ENCODE measurements around the gene PRR33. TPM values are rescaled to one million over a fixed set of nuclear protein-coding genes. Genes with fewer than 3 reads are reported as not detected.

Gene PRR33
- total and polyA plus RNA-seq, 9 of the 15 experiments (the other 6 are each of a cell fraction or from before 2014, with no cell fraction given) = not detected

- no peaks in the 10 kb centered on the region for H4K20me1 ChIP-seq (replicated peaks; ENCODE audit: control insufficient read depth, insufficient read depth, low read length)
- DNase-seq (ENCODE audit: extremely low read depth in 1 of 4, low spot score in 3 of 4) = no peak
- BruUV-seq (replicated peaks) = no TSS peak
- H2AFZ ChIP-seq (ENCODE audit: low read depth, low read length) = no peak overlapping the region; the same call in 1 of the 2 replicates
- H3K9me3 ChIP-seq (replicated peaks; ENCODE audit: control insufficient read depth, insufficient read depth, low read depth, low read length) = no peaks in the 10 kb centered on the region
- intact Hi-C loops (cut with micrococcal nuclease) = no loop called here
- H3K4me3 ChIP-seq = no peak overlapping the region
- peaks cover 19 to 23% of the 10 kb centered on the region in 2 experiments for H3K27me3 ChIP-seq (ENCODE audit: control insufficient read depth in 2 of 2, insufficient read depth in 2 of 2, low read length in 2 of 2)
- H3K36me3 ChIP-seq (ENCODE audit: control insufficient read depth, insufficient read depth, low read length) = no peaks in the 10 kb centered on the region
- no peaks in the 10 kb centered on the region; a peak in 2 of 5 replicates for H3K4me1 ChIP-seq (replicated peaks in 1 of 2; ENCODE audit: control insufficient read depth in 2 of 2, insufficient read depth in 2 of 2, low read length in 2 of 2)
- no peaks in the 10 kb centered on the region for H3K9me1 ChIP-seq (ENCODE audit: control insufficient read depth, insufficient read depth, low read length)
- H3K27ac ChIP-seq (ENCODE audit: extremely low read depth, low read depth, low read length) = no peak overlapping the region
- ChIA-PET POLR2A (interaction anchor here (0.7 to 1.1 kb wide), 3 partner anchors 9 to 206 kb away, joined by 3 to 5 read pairs (median 3); no protein-coding TSS in a partner anchor), CTCF (ENCODE audit: low intra/inter-chr PET ratio) (no interaction called here)
- no peak for ATAC-seq
- no peak overlapping the region for H3K4me2 ChIP-seq (ENCODE audit: insufficient read depth, low read length)
- H3K9ac ChIP-seq (ENCODE audit: insufficient read depth in 1 of 2, low read depth in 2 of 2, low read length in 2 of 2) = no peak overlapping the region
- no peaks in the 10 kb centered on the region for H3K79me2 ChIP-seq (ENCODE audit: control insufficient read depth, insufficient read depth, low read length)
- TF ChIP-seq CBX8 (IDR thresholded peaks at IDR 0.05; ENCODE audit: borderline replicate concordance, extremely low read depth, low read depth, low read length, poor library complexity, severe bottlenecking) (peak; percentile 83), CEBPG (CRISPR knock-in tag; IDR thresholded peaks at IDR 0.05) (no peak), CEBPG (tag; conservative IDR thresholded peaks at IDR 0.05 in 1 of 2, IDR thresholded peaks at IDR 0.05 in 1 of 2) (no peak), KDM5B (IDR thresholded peaks at IDR 0.05; ENCODE audit: insufficient replicate concordance, low read depth, low read length) (no peak), CCAR2 (IDR thresholded peaks at IDR 0.05; ENCODE audit: low read depth, low read length) (no peak)
- TF ChIP-seq, protein P1, sequence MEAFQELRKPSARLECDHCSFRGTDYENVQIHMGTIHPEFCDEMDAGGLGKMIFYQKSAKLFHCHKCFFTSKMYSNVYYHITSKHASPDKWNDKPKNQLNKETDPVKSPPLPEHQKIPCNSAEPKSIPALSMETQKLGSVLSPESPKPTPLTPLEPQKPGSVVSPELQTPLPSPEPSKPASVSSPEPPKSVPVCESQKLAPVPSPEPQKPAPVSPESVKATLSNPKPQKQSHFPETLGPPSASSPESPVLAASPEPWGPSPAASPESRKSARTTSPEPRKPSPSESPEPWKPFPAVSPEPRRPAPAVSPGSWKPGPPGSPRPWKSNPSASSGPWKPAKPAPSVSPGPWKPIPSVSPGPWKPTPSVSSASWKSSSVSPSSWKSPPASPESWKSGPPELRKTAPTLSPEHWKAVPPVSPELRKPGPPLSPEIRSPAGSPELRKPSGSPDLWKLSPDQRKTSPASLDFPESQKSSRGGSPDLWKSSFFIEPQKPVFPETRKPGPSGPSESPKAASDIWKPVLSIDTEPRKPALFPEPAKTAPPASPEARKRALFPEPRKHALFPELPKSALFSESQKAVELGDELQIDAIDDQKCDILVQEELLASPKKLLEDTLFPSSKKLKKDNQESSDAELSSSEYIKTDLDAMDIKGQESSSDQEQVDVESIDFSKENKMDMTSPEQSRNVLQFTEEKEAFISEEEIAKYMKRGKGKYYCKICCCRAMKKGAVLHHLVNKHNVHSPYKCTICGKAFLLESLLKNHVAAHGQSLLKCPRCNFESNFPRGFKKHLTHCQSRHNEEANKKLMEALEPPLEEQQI (IDR thresholded peaks at IDR 0.05) = no peak
- in situ Hi-C loops (cut with MboI) = loop anchor here (5.0 kb wide), 1 partner anchor 46 kb away; no protein-coding TSS in a partner anchor
- 6% methylated on average over 10 of the region's 10 CpGs for WGBS (ENCODE audit: insufficient coverage, low coverage, missing lambda C conversion rate)
- no peak for FAIRE-seq
Measured at GRCh38 chr11:1896468-1896867, 4.8 kb upstream of the PRR33 start.

All from K562 (cell line).